Liver (tissue), 3 donors: ENCODE measurements around the gene DMAC2.

ENCODE experiments used
- RXRA ChIP-seq, 2 donors: IDR thresholded peaks; 2 replicates each; pipeline ENCODE4 v1.6.1; 2017 to 2018; ENCODE audit warnings: antibody characterized with exemption in 2 of 2, mild to moderate bottlenecking in 1 of 2
- TF ChIP-seq, protein P1 (sequence below): fragments of 150-350 bp; IDR thresholded peaks from 2 replicates; pipeline ENCODE4 v1.5.1; 2017; ENCODE audit warnings: improper control_type of control experiment, low read depth, low read length; ENCODE audit not compliant: missing input control
- donor health status: healthy.
- donor health status: healthy.

DNA sequence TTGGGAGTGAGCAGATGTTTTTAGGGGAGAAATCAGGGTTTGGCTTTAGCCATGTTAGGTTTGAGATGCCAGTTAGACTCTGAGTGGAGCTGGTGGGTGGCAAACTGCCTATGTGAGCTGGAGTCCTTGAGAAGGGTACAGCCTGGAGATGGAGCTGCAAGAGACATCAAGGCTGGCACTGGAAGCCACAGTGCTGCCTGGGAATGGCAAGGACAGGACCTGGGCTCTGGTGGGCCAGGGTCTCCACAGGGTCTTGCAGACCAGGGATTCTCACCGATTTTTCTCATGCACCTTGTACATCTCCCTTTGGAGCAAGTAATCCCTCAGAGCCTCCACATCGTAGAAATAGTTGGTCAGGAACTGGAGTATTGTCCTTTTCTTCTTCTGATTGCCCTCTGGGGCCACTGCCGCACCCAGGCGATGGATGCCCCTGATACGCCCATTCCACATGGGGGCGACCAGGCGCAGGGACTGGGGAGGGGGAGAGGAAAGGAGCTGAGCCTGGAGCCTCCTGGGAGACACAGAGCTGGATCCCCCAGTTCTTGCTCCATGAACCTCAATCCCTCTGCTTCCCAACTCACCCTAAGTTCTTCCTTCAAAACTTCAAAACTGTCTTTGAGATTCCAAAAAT is 1.7 kb downstream of the DMAC2 start:
- TF ChIP-seq, protein P1, sequence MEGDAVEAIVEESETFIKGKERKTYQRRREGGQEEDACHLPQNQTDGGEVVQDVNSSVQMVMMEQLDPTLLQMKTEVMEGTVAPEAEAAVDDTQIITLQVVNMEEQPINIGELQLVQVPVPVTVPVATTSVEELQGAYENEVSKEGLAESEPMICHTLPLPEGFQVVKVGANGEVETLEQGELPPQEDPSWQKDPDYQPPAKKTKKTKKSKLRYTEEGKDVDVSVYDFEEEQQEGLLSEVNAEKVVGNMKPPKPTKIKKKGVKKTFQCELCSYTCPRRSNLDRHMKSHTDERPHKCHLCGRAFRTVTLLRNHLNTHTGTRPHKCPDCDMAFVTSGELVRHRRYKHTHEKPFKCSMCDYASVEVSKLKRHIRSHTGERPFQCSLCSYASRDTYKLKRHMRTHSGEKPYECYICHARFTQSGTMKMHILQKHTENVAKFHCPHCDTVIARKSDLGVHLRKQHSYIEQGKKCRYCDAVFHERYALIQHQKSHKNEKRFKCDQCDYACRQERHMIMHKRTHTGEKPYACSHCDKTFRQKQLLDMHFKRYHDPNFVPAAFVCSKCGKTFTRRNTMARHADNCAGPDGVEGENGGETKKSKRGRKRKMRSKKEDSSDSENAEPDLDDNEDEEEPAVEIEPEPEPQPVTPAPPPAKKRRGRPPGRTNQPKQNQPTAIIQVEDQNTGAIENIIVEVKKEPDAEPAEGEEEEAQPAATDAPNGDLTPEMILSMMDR: no peak
- no peak for TF ChIP-seq RXRA (IDR thresholded peaks at IDR 0.05)
